Right cardiac atrium (tissue), 5 donors: Measurements from ENCODE around the gene STT3B. TPM values are rescaled to one million over a fixed set of nuclear protein-coding genes. Genes with fewer than 3 reads are reported as not detected.

Experiments used
- ATAC-seq, 2 donors: fragments of 200-7000 bp; cut with Tn5 transposase; one replicate each; pipeline versions ENCODE4 v1.8.0 to v1.9.1; 2020; ENCODE audit warnings: moderate library complexity in 2 of 2, mild to moderate bottlenecking in 1 of 2
- DNase-seq, 3 donors: peaks; one replicate each; pipeline ENCODE4 v3.0.0-alpha.2; 2020
- H3K27ac ChIP-seq: one replicate; pipeline ENCODE4 v1.5.1; 2013; ENCODE audit warnings: mild to moderate bottlenecking, low read length, control low read depth, moderate library complexity
- H3K27me3 ChIP-seq: one replicate; pipeline ENCODE4 v1.6.1; 2013; ENCODE audit not compliant: control insufficient read depth, insufficient read depth
- H3K4me1 ChIP-seq: one replicate; pipeline ENCODE4 v1.6.1; 2013; ENCODE audit warnings: low read length; ENCODE audit not compliant: control insufficient read depth, insufficient read depth
- H3K4me3 ChIP-seq: one replicate; pipeline ENCODE4 v1.5.1; 2013; ENCODE audit warnings: low read length, control low read depth
- H3K9me3 ChIP-seq: one replicate; pipeline ENCODE4 v1.6.1; 2013; ENCODE audit warnings: low read length; ENCODE audit not compliant: control insufficient read depth
- WGBS: extraction: QIAGEN DNeasy Blood & Tissue Kit; methylation state at CpG from one replicate; pipeline ENCODE4 v1.1.7; 2013; 5-methylcytosine and 5-hydroxymethylcytosine counted together
- intact Hi-C, 4 donors: fragments of 100-400 bp; cut with DNase I; formaldehyde crosslinking; loops; one replicate each; pipeline versions ENCODE4 v1.11.0 to v1.14.0; 2022 to 2023
- polyA plus RNA-seq: library from polyadenylated mRNA; stranded (reverse); fragments of 200-250 nt; gene quantifications from one replicate; pipeline ENCODE4 v1.2.3, GENCODE V29; 2013
- total RNA-seq, 4 donors: library from RNA; stranded (reverse); fragmentation: NEBNext Ultra II Directional; extraction: Animal tissue kit (Norgen Biotek cat#: 25700); gene quantifications; one replicate each; pipeline ENCODE4 v1.2.1, GENCODE V29; 2021
- donor health status: healthy with polysubstance abuse.
- donor health status: DM: no; HTN: yes; CAD: no.
- donor health status: DM: no; HTN: no; CAD: no.
- donor health status: DM: no; HTN: yes; CAD: no; lungs with severe emphysema.
- donor health status: DM: yes; HTN: yes; CAD: no.

The STT3B gene
- total and polyA plus RNA-seq, 5 donors = 44.7 to 118 (median 90.6) TPM

- H3K4me1 ChIP-seq = no peaks in the 10 kb centered on the region
Measured at GRCh38 chr3:31521468-31521867, 11.3 kb upstream of the STT3B start.

GRCh38 chr3:31522152-31522551 lies 10.6 kb upstream of the STT3B start:
- Histone ChIP-seq H3K4me1 (no peaks in the 10 kb centered on the region), H3K27ac (no peak overlapping the region), H3K27me3 (no peaks in the 10 kb centered on the region), H3K4me3 (no peak overlapping the region), H3K9me3 (no peaks in the 10 kb centered on the region)
- intact Hi-C loops = no loop called here
- peak in 1 of 2 donors; percentile 66 for ATAC-seq
- DNase-seq = peak in 1 of 3 donors; percentile 30
- 29% methylated on average over 1 of the region's 1 CpG for WGBS

More at GRCh38 chr3:31521468-31521867, 11.3 kb upstream of the STT3B start:
- H3K27ac ChIP-seq = no peak overlapping the region
- no peaks in the 10 kb centered on the region for H3K9me3 ChIP-seq
- H3K4me3 ChIP-seq = no peak overlapping the region
- WGBS = 96% methylated on average over 2 of the region's 2 CpGs
- intact Hi-C loops = no loop called here
- H3K27me3 ChIP-seq = no peaks in the 10 kb centered on the region
- ATAC-seq = no peak
- no peak for DNase-seq

- Histone ChIP-seq H3K9me3 (no peaks in the 10 kb centered on the region), H3K4me1 (no peaks in the 10 kb centered on the region), H3K27me3 (no peaks in the 10 kb centered on the region), H3K27ac (no peak overlapping the region), H3K4me3 (no peak overlapping the region)
- intact Hi-C loops = no loop called here
- ATAC-seq (no peak), DNase-seq (no peak)
- WGBS = 90% methylated on average over 1 of the region's 1 CpG
Measured at GRCh38 chr3:31523543-31523942, 9.2 kb upstream of the STT3B start.

GRCh38 chr3:31525532-31525931 lies 7.2 kb upstream of the STT3B start:
- Histone ChIP-seq H3K27me3 (no peaks in the 10 kb centered on the region), H3K27ac (no peak overlapping the region), H3K9me3 (no peaks in the 10 kb centered on the region), H3K4me1 (no peaks in the 10 kb centered on the region), H3K4me3 (no peak overlapping the region)
- intact Hi-C loops = no loop called here
- ATAC-seq (no peak), DNase-seq (no peak)

- Histone ChIP-seq H3K4me1 (no peaks in the 10 kb centered on the region), H3K4me3 (no peak overlapping the region), H3K9me3 (no peaks in the 10 kb centered on the region), H3K27ac (no peak overlapping the region), H3K27me3 (no peaks in the 10 kb centered on the region)
- intact Hi-C loops = no loop called here
- WGBS = 0% methylated on average over 1 of the region's 1 CpG
- ATAC-seq (no peak), DNase-seq (no peak)
Measured at GRCh38 chr3:31529421-31529820, 3.3 kb upstream of the STT3B start.

- Histone ChIP-seq H3K4me3 (no peak overlapping the region), H3K27me3 (no peaks in the 10 kb centered on the region), H3K27ac (no peak overlapping the region), H3K4me1 (no peaks in the 10 kb centered on the region), H3K9me3 (no peaks in the 10 kb centered on the region)
- intact Hi-C loops = no loop called here
- ATAC-seq = no peak
- 91% methylated on average over 11 of the region's 11 CpGs for WGBS
- no peak for DNase-seq
Measured at GRCh38 chr3:31530039-31530959, 2.4 kb upstream of the STT3B start.

- ATAC-seq = no peak
- Histone ChIP-seq H3K27me3 (no peaks in the 10 kb centered on the region), H3K4me1 (no peaks in the 10 kb centered on the region), H3K27ac (no peak overlapping the region), H3K4me3 (peak overlapping the region; percentile 86), H3K9me3 (no peaks in the 10 kb centered on the region)
- WGBS = 46% methylated on average over 4 of the region's 4 CpGs
- DNase-seq = no peak
- intact Hi-C loops = no loop called here
Measured at GRCh38 chr3:31530960-31531335, 1.8 kb upstream of the STT3B start.

- no peaks in the 10 kb centered on the region for H3K9me3 ChIP-seq
- H3K4me3 ChIP-seq = peak overlapping the region; percentile 86
- DNase-seq = no peak
- intact Hi-C loops = no loop called here
- peak overlapping the region; percentile 90 for H3K27ac ChIP-seq
- no peaks in the 10 kb centered on the region for H3K27me3 ChIP-seq
- WGBS = 1% methylated on average over 31 of the region's 31 CpGs
- no peaks in the 10 kb centered on the region for H3K4me1 ChIP-seq
- ATAC-seq = no peak
Measured at GRCh38 chr3:31531452-31531991, 1.2 kb upstream of the STT3B start.

GRCh38 chr3:31531992-31532586 lies 636 bp upstream of the STT3B start:
- under 1% methylated on average over 73 of the region's 73 CpGs for WGBS
- intact Hi-C loops = no loop called here

GRCh38 chr3:31533169-31534064 lies 692 bp downstream of the STT3B start:
- H3K27me3 ChIP-seq = no peaks in the 10 kb centered on the region
- intact Hi-C loops = no loop called here
- under 1% methylated on average over 81 of the region's 81 CpGs for WGBS
- H3K4me3 ChIP-seq = peak overlapping the region; percentile 90
- no peaks in the 10 kb centered on the region for H3K9me3 ChIP-seq
- ATAC-seq (no peak), DNase-seq (peak; percentile 57 to 85 (median 82))
- H3K27ac ChIP-seq = peak overlapping the region; percentile 96
- no peaks in the 10 kb centered on the region for H3K4me1 ChIP-seq

More at GRCh38 chr3:31531992-31532586, 636 bp upstream of the STT3B start:
- peak overlapping the region; percentile 90 for H3K27ac ChIP-seq
- peak; percentile 98 for ATAC-seq
- H3K4me3 ChIP-seq = peak overlapping the region; percentile 90
- no peaks in the 10 kb centered on the region for H3K9me3 ChIP-seq
- H3K27me3 ChIP-seq = no peaks in the 10 kb centered on the region
- DNase-seq = peak; percentile 99 to 100 (median 100)
- no peaks in the 10 kb centered on the region for H3K4me1 ChIP-seq
